CD4-positive, alpha-beta T cell treated with Interleukin-15 for 1 hour (primary cell): ENCODE data around the gene MAFF.
"Not testable (repeated sequence)": the region's sequence is repeated elsewhere in the genome, so short reads cannot be mapped to it uniquely, and the experiment has no call there.

ENCODE experiments used
- DNase-seq: peaks from one replicate; pipeline ENCODE4 v3.0.0-alpha.2; 2020

MAFF gene

GRCh38 chr22:38201711-38202436, at the start of gene MAFF:
Gene MAFF, plus strand, starts transcription at chr22:38201994. Its CDS starts 11,860 bp downstream, at chr22:38213854.
- peak; percentile 95 for DNase-seq

DNA sequence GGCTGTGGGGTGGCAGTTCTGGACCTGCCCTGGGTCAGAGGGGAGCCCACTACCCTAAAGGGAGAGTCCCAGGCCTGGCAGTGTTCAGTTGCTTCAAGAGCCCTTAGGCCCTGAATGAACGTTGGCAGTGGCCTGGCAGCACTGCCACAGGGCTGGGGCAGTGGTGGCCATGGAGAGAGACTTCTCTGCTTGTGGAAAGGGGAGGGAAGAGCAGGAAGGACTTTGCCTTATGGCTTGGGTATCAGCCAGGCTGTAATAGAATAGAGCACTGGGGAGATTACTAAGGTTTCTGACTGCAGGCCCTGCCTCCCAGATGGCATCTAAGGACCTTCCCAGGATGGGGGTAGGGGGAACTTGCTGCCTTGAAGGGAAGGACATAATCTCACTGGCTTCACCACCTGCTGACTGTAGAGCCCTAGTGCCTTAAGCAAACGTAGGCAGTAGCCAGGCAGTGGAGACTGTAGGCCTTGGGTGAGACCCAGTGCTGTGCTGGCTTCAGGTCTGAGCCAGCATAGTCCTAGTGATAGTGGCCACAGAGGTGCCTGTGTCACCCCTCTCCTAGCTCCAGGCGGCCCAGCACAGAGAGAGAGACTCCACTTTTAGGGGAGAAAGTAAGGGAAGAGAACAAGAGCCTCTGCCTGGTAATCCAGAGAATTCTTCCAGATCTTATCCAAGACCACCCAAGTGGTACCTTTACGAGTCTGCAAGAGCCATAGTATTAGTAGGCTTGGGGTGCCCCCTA, 47.8 kb upstream of the MAFF start:
- DNase-seq = no peak

GRCh38 chr22:38154563-38154915, 47.3 kb upstream of the MAFF start:
- not testable (repeated sequence) for DNase-seq

DNA sequence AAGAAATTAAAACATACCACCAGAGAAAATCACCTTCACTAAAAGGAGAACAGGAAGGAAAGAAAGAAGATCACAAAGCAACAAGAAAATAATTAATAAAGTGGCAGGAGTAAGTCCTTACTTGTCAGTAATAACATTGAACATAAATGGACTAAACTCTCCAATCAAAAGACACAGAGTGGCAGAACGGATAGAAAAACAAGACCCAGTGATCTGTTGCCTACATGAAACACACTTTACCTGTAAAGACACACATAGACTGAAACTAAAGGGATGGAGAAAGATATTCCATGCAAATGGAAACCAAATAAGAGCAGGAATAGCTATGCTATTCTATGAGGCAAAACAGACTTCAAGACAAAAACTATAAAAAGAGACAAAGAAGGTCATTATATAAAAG, 46.1 kb upstream of the MAFF start:
- no peak for DNase-seq

- no peak for DNase-seq
Measured at GRCh38 chr22:38162881-38163843, 38.6 kb upstream of the MAFF start.

GRCh38 chr22:38163844-38164550, 37.8 kb upstream of the MAFF start:
- DNase-seq = no peak

- no peak for DNase-seq
Measured at GRCh38 chr22:38164551-38164918, 37.3 kb upstream of the MAFF start.

- no peak for DNase-seq
Measured at GRCh38 chr22:38165922-38166593, 35.7 kb upstream of the MAFF start.

DNA sequence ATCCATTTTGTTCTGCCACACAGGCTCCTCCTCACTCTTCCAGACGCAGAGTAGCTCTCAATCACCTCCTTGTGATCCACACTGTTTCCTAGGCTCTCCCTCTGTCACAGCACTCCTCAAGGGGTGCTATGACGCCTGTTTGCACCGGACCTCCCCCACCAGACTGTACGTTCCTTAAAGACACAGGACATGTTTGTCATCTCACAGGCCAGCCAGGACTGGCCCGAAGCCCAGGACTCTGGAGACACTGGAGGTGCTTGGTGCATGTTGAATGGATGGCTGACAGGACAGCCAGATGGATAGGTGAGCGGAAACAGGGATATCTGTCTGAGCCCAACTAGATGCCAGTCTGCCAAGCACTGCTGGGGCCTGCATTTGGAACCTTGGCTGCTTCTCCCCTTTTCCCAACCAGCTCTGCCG, 33.8 kb upstream of the MAFF start:
- DNase-seq = no peak

- DNase-seq = no peak
Measured at GRCh38 chr22:38169116-38169515, 32.7 kb upstream of the MAFF start.

DNA sequence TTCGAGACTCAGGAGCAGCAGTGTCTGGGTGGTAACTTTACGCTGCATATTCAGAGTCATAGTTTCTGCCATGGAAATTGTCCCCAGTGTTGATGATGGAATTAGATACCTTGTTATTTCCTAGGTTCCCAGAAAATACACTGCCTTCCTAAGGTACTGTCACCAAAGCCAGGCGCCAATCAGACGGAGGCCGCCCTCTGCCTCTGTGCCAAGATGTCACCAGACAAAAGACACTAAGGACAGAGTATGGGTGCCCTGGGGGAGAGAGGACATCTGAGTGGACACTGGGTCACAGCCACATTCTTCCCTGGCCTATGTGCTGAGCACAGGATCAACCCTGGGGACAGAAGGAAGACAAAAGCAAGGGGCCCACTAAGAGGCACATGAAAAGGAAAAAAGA, 31.3 kb upstream of the MAFF start:
- no peak for DNase-seq

DNA sequence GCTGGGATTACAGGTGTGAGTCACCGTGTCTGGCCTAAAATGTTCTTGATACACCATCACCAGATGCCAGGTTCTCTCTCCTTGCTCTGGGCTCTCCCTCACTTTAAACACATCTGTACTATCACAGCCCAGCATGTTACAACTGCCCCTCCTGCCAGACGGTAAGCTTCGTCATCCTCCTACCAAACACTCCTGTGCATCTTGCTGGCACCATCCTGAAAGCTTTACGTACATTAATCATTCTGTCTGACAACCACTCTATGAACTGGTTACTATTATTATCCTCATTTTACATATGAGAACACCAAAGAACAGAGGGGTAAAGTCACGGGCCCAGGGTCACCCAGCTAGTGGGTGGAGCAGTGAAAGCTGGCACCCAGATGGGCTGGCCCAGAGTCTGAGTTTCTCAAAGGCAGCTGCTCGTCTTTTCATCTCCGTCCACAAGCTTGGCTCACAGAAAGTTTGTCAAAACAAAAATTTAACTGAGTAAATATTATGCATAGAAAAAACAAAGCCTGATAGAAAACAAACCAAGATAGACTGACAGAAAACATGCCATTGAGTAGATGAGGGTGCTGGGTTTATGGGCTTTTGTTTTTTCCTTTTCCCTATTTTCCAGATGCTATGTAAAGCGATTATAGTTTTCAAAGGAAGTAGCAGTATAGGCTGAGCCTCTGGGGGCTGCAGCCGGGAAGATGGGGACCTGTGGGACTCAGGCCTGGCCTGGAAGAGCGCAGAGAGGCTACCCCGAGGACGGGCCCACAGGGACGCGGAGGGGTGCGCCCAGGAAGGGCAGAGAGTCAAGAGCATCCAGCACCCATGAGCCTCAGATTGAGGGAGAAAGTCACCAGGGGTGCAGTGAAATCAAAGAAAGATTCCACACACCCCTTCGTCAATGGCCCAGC, 29.6 kb upstream of the MAFF start:
- DNase-seq = no peak

- DNase-seq = peak; percentile 76
Measured at GRCh38 chr22:38172832-38173640, 28.8 kb upstream of the MAFF start.

- no peak for DNase-seq
Measured at GRCh38 chr22:38173641-38173906, 28.2 kb upstream of the MAFF start.

DNA sequence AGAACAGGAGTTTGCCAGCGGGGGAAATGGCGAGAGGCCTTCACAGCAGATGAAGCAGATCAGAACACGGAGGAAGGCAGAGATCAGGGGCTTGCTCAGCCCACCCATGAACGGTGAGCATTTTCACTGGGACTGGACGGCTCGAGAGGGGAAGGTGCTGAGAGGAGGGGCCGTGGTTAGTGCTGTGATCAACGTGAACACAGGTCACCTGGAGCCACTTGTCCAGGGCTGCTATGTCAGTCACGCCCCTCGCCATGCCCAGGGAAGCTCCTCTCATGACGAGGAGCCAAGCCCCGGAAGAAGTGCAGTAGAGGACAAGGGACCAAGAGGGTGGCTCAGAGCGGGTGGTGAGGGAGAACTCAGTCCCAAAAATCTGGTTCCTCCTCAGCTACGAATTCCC, 27.2 kb upstream of the MAFF start:
- DNase-seq = no peak

DNA sequence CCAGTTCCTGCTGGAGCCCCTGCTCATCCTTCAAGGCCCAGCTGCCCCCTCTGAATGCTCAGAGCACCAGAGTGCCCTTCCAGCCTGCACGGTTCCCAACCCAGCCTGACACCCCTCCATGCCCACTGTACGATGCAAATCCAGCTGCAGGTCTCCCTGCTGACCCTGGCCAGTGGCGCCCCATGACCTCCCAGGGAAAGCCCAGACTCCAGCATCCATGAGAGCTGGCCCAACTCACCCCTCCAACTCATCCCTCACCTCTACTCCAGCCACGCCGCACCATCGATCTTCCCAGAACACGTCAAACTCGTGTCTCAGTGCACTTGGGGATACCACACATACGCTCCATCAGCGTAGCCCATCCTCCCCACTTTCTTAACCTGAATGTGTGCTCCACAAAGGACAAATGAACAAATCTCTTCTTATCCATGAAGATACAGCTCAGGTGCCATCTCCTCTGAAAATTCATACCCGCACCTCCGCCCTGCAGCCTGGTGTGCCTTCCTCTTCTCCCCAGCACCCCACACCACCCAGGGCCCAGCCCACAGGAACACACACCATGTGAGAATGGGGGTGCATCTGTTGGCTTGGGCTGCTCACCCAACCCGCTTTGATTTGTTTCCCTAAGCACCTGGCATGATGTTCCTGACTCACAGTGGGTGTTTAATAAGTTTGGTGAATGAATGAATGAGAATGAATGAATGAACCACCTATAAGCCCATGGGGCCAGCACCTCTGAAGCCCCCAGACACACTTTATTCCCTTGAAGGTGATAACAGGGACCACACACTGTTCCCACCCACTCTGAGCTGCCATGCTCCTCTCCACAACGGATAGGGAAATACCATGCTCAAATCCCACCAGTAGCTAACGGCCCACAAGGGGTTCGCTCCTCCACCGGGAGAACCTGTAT, 26.3 kb upstream of the MAFF start:
- DNase-seq = no peak

GRCh38 chr22:38176170-38176741, 25.5 kb upstream of the MAFF start:
- DNase-seq = peak; percentile 82

GRCh38 chr22:38177044-38177443, 24.8 kb upstream of the MAFF start:
- no peak for DNase-seq

GRCh38 chr22:38177571-38177925, 24.2 kb upstream of the MAFF start:
- DNase-seq = not testable (repeated sequence)
